HepG2 (cell line): Measurements from ENCODE around the gene FKBP14.

Experiments used
- GABPA ChIP-seq, 2 experiments: IDR thresholded peaks; 2 replicates each; pipeline ENCODE4 v1.6.1; 2011 to 2016; ENCODE audit warnings: low read depth in 2 of 2, low read length in 1 of 2, missing biosample characterization in 1 of 2, missing genetic modification characterization in 1 of 2
- HOXA3 ChIP-seq: sonication (generic); formaldehyde crosslinking; IDR thresholded peaks from 2 replicates; pipeline ENCODE4 v1.5.0; 2020; ENCODE audit warnings: missing genetic modification reagents
- MXI1 ChIP-seq: IDR thresholded peaks from 3 replicates; pipeline ENCODE4 v1.6.1; 2012; ENCODE audit warnings: low read depth, low read length, inconsistent platforms, borderline replicate concordance
- NFIC ChIP-seq: IDR thresholded peaks from 2 replicates; pipeline ENCODE4 v1.6.1; 2012; ENCODE audit warnings: mild to moderate bottlenecking, low read length, inconsistent platforms
- NR3C1 ChIP-seq: sonication (generic); formaldehyde crosslinking; IDR thresholded peaks from 2 replicates; pipeline ENCODE4 v1.4.0; 2020; ENCODE audit warnings: missing genetic modification reagents
- POLR2A ChIP-seq, 2 experiments: IDR thresholded peaks; 2 replicates each; pipeline ENCODE4 v1.6.1; 2011; ENCODE audit warnings: low read depth in 2 of 2, low read length in 2 of 2, mild to moderate bottlenecking in 1 of 2, moderate library complexity in 1 of 2; ENCODE audit not compliant: insufficient read depth in 1 of 2
- POLR2AphosphoS2 ChIP-seq: IDR thresholded peaks from 2 replicates; pipeline ENCODE4 v1.6.1; 2011; ENCODE audit warnings: low read depth, low read length, improper control_type of control experiment
- SRSF9 ChIP-seq: fragments of 200-400 bp; formaldehyde crosslinking; IDR thresholded peaks from 2 replicates; pipeline ENCODE4 v1.6.1; 2018; ENCODE audit warnings: borderline replicate concordance, mild to moderate bottlenecking, low read depth, low read length; ENCODE audit not compliant: insufficient read depth, poor library complexity, severe bottlenecking
- ZNF260 ChIP-seq: sonication (generic); formaldehyde crosslinking; IDR thresholded peaks from 2 replicates; pipeline ENCODE4 v1.4.0; 2020; ENCODE audit warnings: missing genetic modification reagents, low read depth, mild to moderate bottlenecking, borderline replicate concordance
- TF ChIP-seq, protein P1 (sequence below): sonication (generic); formaldehyde crosslinking; IDR thresholded peaks from 2 replicates; pipeline ENCODE4 v1.4.0; 2020; ENCODE audit warnings: missing genetic modification reagents, low read depth, mild to moderate bottlenecking, borderline replicate concordance
- TF ChIP-seq, protein P2 (sequence below): sonication (generic); formaldehyde crosslinking; IDR thresholded peaks from 2 replicates; pipeline ENCODE4 v1.4.0; 2020; ENCODE audit warnings: missing genetic modification reagents
- TF ChIP-seq, protein P3 (sequence below): IDR thresholded peaks from 2 replicates; pipeline ENCODE4 v1.6.1; 2012; ENCODE audit warnings: inconsistent platforms
- TF ChIP-seq, protein P4 (sequence below): sonication (generic); formaldehyde crosslinking; IDR thresholded peaks from 2 replicates; pipeline ENCODE4 v1.8.1; 2023; ENCODE audit warnings: mild to moderate bottlenecking, missing genetic modification reagents
- TF ChIP-seq, protein P5 (sequence below): sonication (generic); formaldehyde crosslinking; IDR thresholded peaks from 2 replicates; pipeline ENCODE4 v1.9.0; 2021; ENCODE audit warnings: missing genetic modification reagents, borderline replicate concordance

DNA sequence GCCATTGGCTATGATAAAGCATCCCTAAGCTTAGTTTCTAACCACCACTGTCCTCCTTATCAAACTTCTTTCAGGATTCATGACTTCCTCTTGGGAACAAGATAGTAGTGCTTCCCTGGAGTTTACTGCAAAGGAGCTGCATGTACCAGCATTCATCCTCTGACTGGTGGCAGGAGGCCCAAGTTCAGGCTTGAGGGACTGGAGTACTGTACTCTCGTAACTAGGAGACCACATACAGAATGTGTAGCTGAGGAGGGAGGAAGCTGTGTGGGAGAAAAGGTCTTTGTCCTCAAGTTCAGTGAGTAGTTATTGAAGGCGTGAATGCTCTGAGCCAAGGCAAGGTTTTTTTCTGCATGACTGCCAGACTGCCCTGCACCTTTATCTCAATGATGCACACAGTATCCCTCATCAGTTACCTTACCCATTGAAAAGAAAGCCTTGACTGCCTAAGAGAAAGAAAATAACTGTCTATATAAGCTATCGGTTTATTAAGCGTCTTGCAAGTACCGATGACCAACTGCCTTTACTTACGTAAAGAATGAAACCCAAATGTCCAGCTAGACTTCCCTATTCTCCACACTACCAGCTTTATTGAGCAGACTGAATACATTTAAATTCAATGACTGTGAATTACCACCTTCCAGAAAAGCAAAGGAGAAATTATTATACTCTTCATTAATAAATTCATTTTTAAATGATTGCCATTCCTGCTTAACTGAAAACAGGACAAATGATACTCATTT, 49.7 kb downstream of the FKBP14 start:
- TF ChIP-seq, protein P1, sequence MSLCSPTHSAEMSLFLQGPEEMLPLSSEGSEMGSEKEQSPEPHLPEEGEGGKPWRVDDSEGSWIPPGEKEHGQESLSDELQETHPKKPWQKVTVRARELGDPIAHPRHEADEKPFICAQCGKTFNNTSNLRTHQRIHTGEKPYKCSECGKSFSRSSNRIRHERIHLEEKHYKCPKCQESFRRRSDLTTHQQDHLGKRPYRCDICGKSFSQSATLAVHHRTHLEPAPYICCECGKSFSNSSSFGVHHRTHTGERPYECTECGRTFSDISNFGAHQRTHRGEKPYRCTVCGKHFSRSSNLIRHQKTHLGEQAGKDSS (CRISPR knock-in tag), result no peak
- TF ChIP-seq, protein P2, sequence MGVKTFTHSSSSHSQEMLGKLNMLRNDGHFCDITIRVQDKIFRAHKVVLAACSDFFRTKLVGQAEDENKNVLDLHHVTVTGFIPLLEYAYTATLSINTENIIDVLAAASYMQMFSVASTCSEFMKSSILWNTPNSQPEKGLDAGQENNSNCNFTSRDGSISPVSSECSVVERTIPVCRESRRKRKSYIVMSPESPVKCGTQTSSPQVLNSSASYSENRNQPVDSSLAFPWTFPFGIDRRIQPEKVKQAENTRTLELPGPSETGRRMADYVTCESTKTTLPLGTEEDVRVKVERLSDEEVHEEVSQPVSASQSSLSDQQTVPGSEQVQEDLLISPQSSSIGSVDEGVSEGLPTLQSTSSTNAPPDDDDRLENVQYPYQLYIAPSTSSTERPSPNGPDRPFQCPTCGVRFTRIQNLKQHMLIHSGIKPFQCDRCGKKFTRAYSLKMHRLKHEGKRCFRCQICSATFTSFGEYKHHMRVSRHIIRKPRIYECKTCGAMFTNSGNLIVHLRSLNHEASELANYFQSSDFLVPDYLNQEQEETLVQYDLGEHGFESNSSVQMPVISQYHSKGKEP (CRISPR knock-in tag), result no peak
- TF ChIP-seq NFIC (no peak), MXI1 (no peak), HOXA3 (CRISPR knock-in tag) (no peak), SRSF9 (no peak), POLR2A (IDR thresholded peaks at IDR 0.05; ENCODE audit: insufficient read depth in 1 of 2, low read depth in 2 of 2, low read length in 2 of 2) (no peak), NR3C1 (CRISPR knock-in tag) (no peak), GABPA (IDR thresholded peaks at IDR 0.05; ENCODE audit: low read depth, low read length) (no peak), GABPA (CRISPR knock-in tag; IDR thresholded peaks at IDR 0.05; ENCODE audit: low read depth) (no peak), ZNF260 (no peak), POLR2AphosphoS2 (no peak)
- TF ChIP-seq, protein P3, sequence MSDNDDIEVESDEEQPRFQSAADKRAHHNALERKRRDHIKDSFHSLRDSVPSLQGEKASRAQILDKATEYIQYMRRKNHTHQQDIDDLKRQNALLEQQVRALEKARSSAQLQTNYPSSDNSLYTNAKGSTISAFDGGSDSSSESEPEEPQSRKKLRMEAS, result no peak
- TF ChIP-seq, protein P4, sequence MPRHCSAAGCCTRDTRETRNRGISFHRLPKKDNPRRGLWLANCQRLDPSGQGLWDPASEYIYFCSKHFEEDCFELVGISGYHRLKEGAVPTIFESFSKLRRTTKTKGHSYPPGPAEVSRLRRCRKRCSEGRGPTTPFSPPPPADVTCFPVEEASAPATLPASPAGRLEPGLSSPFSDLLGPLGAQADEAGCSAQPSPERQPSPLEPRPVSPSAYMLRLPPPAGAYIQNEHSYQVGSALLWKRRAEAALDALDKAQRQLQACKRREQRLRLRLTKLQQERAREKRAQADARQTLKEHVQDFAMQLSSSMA, result no peak
- TF ChIP-seq, protein P5, sequence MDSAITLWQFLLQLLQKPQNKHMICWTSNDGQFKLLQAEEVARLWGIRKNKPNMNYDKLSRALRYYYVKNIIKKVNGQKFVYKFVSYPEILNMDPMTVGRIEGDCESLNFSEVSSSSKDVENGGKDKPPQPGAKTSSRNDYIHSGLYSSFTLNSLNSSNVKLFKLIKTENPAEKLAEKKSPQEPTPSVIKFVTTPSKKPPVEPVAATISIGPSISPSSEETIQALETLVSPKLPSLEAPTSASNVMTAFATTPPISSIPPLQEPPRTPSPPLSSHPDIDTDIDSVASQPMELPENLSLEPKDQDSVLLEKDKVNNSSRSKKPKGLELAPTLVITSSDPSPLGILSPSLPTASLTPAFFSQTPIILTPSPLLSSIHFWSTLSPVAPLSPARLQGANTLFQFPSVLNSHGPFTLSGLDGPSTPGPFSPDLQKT, result no peak
